H1 (cell line): Measurements from ENCODE around the gene DMXL2. TPM values are rescaled to one million over a fixed set of nuclear protein-coding genes. Genes with fewer than 3 reads are reported as not detected.

ENCODE experiments used
- CTCF ChIA-PET: fragments of 300-600 bp; sonication (Branson Sonifier 250); formaldehyde crosslinking; loops from one replicate; lab custom pipeline; 2021; ENCODE audit not compliant: partially characterized antibody; lab: Charles Lee
- POLR2A ChIA-PET: fragments of 300-600 bp; sonication (Branson Sonifier 250); formaldehyde crosslinking; loops from one replicate; lab custom pipeline; 2021; ENCODE audit warnings: inconsistent platforms; ENCODE audit not compliant: partially characterized antibody; lab: Charles Lee
- DNase-seq, 2 experiments: peaks; one replicate each; pipeline versions ENCODE4 v3.0.0 to v3.0.0-alpha.2; 2010 to 2022; ENCODE audit warnings: low spot score in 2 of 2, low read depth in 1 of 2, mixed read lengths in 1 of 2
- FAIRE-seq: peaks from 2 replicates; lab custom pipeline; 2011; peaks lifted over from hg19 to GRCh38; lab: Jason Lieb, UNC
- H2AFZ ChIP-seq: 2 replicates; pipeline ENCODE4 v1.8.1; 2012; ENCODE audit warnings: low read length, inconsistent platforms
- H2AK5ac ChIP-seq: 2 replicates; pipeline ENCODE4 v1.6.1; 2013; ENCODE audit warnings: low read depth, low read length
- H2BK120ac ChIP-seq: replicated peaks from 2 replicates; pipeline ENCODE3; 2013; ENCODE audit warnings: low read depth, low read length, inconsistent platforms
- H2BK12ac ChIP-seq: 2 replicates; pipeline ENCODE4 v1.6.1; 2013; ENCODE audit warnings: low read depth, low read length
- H2BK15ac ChIP-seq: 2 replicates; pipeline ENCODE4 v1.6.1; 2013; ENCODE audit warnings: low read length
- H2BK20ac ChIP-seq: 2 replicates; pipeline ENCODE4 v1.6.1; 2013; ENCODE audit warnings: low read length
- H2BK5ac ChIP-seq: 2 replicates; pipeline ENCODE4 v1.6.1; 2013; ENCODE audit warnings: low read depth, low read length
- H3K14ac ChIP-seq: 2 replicates; pipeline ENCODE4 v1.6.1; 2013; ENCODE audit warnings: inconsistent platforms; ENCODE audit not compliant: insufficient read length
- H3K18ac ChIP-seq: 2 replicates; pipeline ENCODE4 v1.6.1; 2013; ENCODE audit warnings: low read length; ENCODE audit errors: extremely low read depth
- H3K23ac ChIP-seq: 2 replicates; pipeline ENCODE4 v1.6.1; 2013; ENCODE audit warnings: inconsistent platforms; ENCODE audit not compliant: insufficient read length
- H3K23me2 ChIP-seq: 2 replicates; pipeline ENCODE4 v1.6.1; 2013; ENCODE audit warnings: low read depth, low read length
- H3K27ac ChIP-seq: 2 replicates; pipeline ENCODE4 v1.6.1; 2011; ENCODE audit warnings: low read depth, low read length, inconsistent platforms
- H3K27me3 ChIP-seq, 4 experiments: replicated peaks in 1 of 4; 1 replicate in 1 of 4; 2 replicates in 3 of 4; pipeline versions ENCODE4 v1.6.1 to v1.8.1; 2011 to 2013; ENCODE audit warnings: low read length in 3 of 4, mild to moderate bottlenecking in 3 of 4, inconsistent platforms in 2 of 4, mixed read lengths in 2 of 4, moderate library complexity in 1 of 4; ENCODE audit not compliant: control insufficient read depth in 3 of 4, insufficient read depth in 3 of 4; ENCODE audit errors: extremely low read depth in 1 of 4
- H3K36me3 ChIP-seq, 4 experiments: 2 replicates each; pipeline versions ENCODE4 v1.6.1 to v1.8.1; 2011 to 2013; ENCODE audit warnings: mild to moderate bottlenecking in 4 of 4, low read length in 3 of 4, moderate library complexity in 2 of 4, control low read depth in 1 of 4, inconsistent platforms in 1 of 4; ENCODE audit not compliant: insufficient read depth in 4 of 4, control insufficient read depth in 2 of 4
- H3K4ac ChIP-seq: replicated peaks from 2 replicates; pipeline ENCODE3; 2013; ENCODE audit warnings: low read length, low read depth, mixed read lengths, inconsistent platforms; ENCODE audit not compliant: insufficient read length
- H3K4me1 ChIP-seq, 4 experiments: replicated peaks in 1 of 4; 1 replicate in 1 of 4; 2 replicates in 3 of 4; pipeline versions ENCODE4 v1.6.1 to v1.8.1; 2011 to 2013; ENCODE audit warnings: low read length in 3 of 4, inconsistent platforms in 2 of 4, mixed read lengths in 1 of 4; ENCODE audit not compliant: insufficient read depth in 4 of 4, control insufficient read depth in 3 of 4
- H3K4me2 ChIP-seq, 2 experiments: 2 replicates each; pipeline versions ENCODE4 v1.6.1 to v1.8.1; 2011 to 2013; ENCODE audit warnings: low read depth in 2 of 2, low read length in 2 of 2, control low read depth in 1 of 2, inconsistent platforms in 1 of 2, mild to moderate bottlenecking in 1 of 2; ENCODE audit not compliant: insufficient read depth in 1 of 2
- H3K4me3 ChIP-seq, 4 experiments: fragments of 200-600, 300-600 bp in 1 of 4; sonication (generic), shearing (Covaris generic), sonication (Bioruptor Twin) in 1 of 4; 2 replicates each; pipeline versions ENCODE4 v1.5.1 to v1.8.1; 2011 to 2016; ENCODE audit warnings: low read length in 4 of 4, low read depth in 3 of 4, control low read depth in 2 of 4, inconsistent platforms in 2 of 4, mild to moderate bottlenecking in 2 of 4, mixed read lengths in 1 of 4, moderate library complexity in 1 of 4; ENCODE audit not compliant: insufficient read depth in 2 of 4; ENCODE audit errors: extremely low read depth in 1 of 4
- H3K56ac ChIP-seq: replicated peaks from 2 replicates; pipeline ENCODE3; 2013; ENCODE audit warnings: low read depth, mild to moderate bottlenecking, mixed read lengths, low read length, inconsistent platforms; ENCODE audit not compliant: insufficient read length
- H3K79me1 ChIP-seq: 2 replicates; pipeline ENCODE4 v1.6.1; 2013; ENCODE audit warnings: low read depth, low read length, control low read depth
- H3K79me2 ChIP-seq, 2 experiments: 2 replicates each; pipeline versions ENCODE4 v1.6.1 to v1.8.1; 2012 to 2013; ENCODE audit warnings: low read length in 2 of 2, mild to moderate bottlenecking in 2 of 2, inconsistent platforms in 1 of 2; ENCODE audit not compliant: insufficient read depth in 2 of 2, control insufficient read depth in 1 of 2
- H3K9ac ChIP-seq, 4 experiments: replicated peaks in 1 of 4; 1 replicate in 1 of 4; 2 replicates in 3 of 4; pipeline versions ENCODE4 v1.6.1 to v1.8.1; 2011 to 2013; ENCODE audit warnings: low read depth in 3 of 4, low read length in 3 of 4, control low read depth in 2 of 4, mild to moderate bottlenecking in 2 of 4, moderate library complexity in 2 of 4, inconsistent platforms in 1 of 4; ENCODE audit errors: extremely low read depth in 1 of 4
- H3K9me3 ChIP-seq, 2 experiments: 2 replicates each; pipeline versions ENCODE4 v1.6.1 to v1.8.1; 2012 to 2013; ENCODE audit warnings: mild to moderate bottlenecking in 2 of 2, moderate library complexity in 2 of 2, control low read depth in 1 of 2, inconsistent platforms in 1 of 2, low read depth in 1 of 2, low read length in 1 of 2, mixed read lengths in 1 of 2; ENCODE audit not compliant: insufficient read depth in 2 of 2
- H4K20me1 ChIP-seq, 2 experiments: replicated peaks in 1 of 2; 2 replicates each; pipeline versions ENCODE3 to v1.8.1; 2011 to 2013; ENCODE audit warnings: inconsistent platforms in 2 of 2, low read length in 2 of 2, mild to moderate bottlenecking in 1 of 2; ENCODE audit not compliant: insufficient read depth in 2 of 2, control insufficient read depth in 1 of 2
- H4K5ac ChIP-seq: 2 replicates; pipeline ENCODE4 v1.6.1; 2013; ENCODE audit warnings: low read length, low read depth, mixed read lengths, inconsistent platforms; ENCODE audit not compliant: insufficient read length
- H4K8ac ChIP-seq: 2 replicates; pipeline ENCODE4 v1.8.0; 2013; ENCODE audit warnings: mild to moderate bottlenecking, moderate library complexity, low read length, inconsistent platforms; ENCODE audit not compliant: insufficient read depth; ENCODE audit errors: extremely low read depth
- H4K91ac ChIP-seq: replicated peaks from 2 replicates; pipeline ENCODE3; 2013; ENCODE audit warnings: low read length, mixed read lengths, inconsistent platforms; ENCODE audit not compliant: insufficient read length
- BCL11A ChIP-seq, 2 experiments: IDR thresholded peaks; one replicate each; pipeline ENCODE4 v1.6.1; 2011; ENCODE audit warnings: low read depth in 2 of 2, low read length in 2 of 2, mild to moderate bottlenecking in 2 of 2
- FOSL1 ChIP-seq: IDR thresholded peaks from 2 replicates; pipeline ENCODE4 v1.6.1; 2011; ENCODE audit warnings: mild to moderate bottlenecking, low read depth, low read length, moderate library complexity; ENCODE audit not compliant: insufficient read depth
- NRF1 ChIP-seq: IDR thresholded peaks from 2 replicates; pipeline ENCODE4 v1.6.1; 2011; ENCODE audit warnings: mild to moderate bottlenecking, low read depth, low read length, improper control_type of control experiment
- SAP30 ChIP-seq: fragments of 300-600 bp; sonication (generic); IDR thresholded peaks from 2 replicates; pipeline ENCODE4 v1.7.1; 2012; ENCODE audit warnings: low read length, moderate library complexity, mild to moderate bottlenecking, inconsistent platforms; ENCODE audit not compliant: insufficient read depth, insufficient replicate concordance
- SIN3A ChIP-seq, 2 experiments: IDR thresholded peaks in 1 of 2; conservative IDR thresholded peaks in 1 of 2; 2 replicates each; pipeline ENCODE4 v1.6.1; 2011 to 2012; ENCODE audit warnings: low read length in 2 of 2, improper control_type of control experiment in 1 of 2, low read depth in 1 of 2, mild to moderate bottlenecking in 1 of 2
- SP4 ChIP-seq: IDR thresholded peaks from 2 replicates; pipeline ENCODE4 v1.6.1; 2012; ENCODE audit warnings: low read length, inconsistent platforms
- SUZ12 ChIP-seq: fragments of 200-600 bp; sonication (generic); IDR thresholded peaks from 2 replicates; pipeline ENCODE4 v1.6.1; 2012; ENCODE audit warnings: mild to moderate bottlenecking, inconsistent platforms, low read length, moderate library complexity, mixed read lengths
- WGBS, 2 experiments: shearing (Covaris generic) in 1 of 2; methylation state at CpG; one replicate each; pipeline versions ENCODE4 v1.1.6 to v1.1.7; 2013 to 2015; ENCODE audit warnings: low lambda C conversion rate in 2 of 2, mixed read lengths in 2 of 2, inconsistent platforms in 1 of 2, low coverage in 1 of 2, missing lambda C conversion rate in 1 of 2; ENCODE audit not compliant: insufficient replicate concordance in 2 of 2, insufficient coverage in 1 of 2, insufficient read length in 1 of 2; ENCODE audit errors: extremely low coverage in 1 of 2, missing lambda C conversion rate in 1 of 2; 5-methylcytosine and 5-hydroxymethylcytosine counted together
- polyA plus RNA-seq, 7 experiments: library from polyadenylated mRNA; depleted of rRNA in 3 of 7; stranded (reverse) in 5 of 7; unstranded in 2 of 7; fragments of >200 nt in 5 of 7; fragments of 200-250 nt in 2 of 7; gene quantifications; 1 replicate in 5 of 7; 2 replicates in 1 of 7; 4 replicates in 1 of 7; pipeline versions ENCODE4 v1.2.1 to v1.2.3, GENCODE V29; 2011 to 2013; ENCODE audit warnings: missing spikeins in 2 of 7, mixed read lengths in 2 of 7
- total RNA-seq: library from RNA; stranded (reverse); fragmentation: NEBNext Ultra II Directional; extraction: Animal tissue kit (Norgen Biotek cat#: 25700); gene quantifications from 2 replicates; pipeline ENCODE4 v1.2.1, GENCODE V29; 2021

Gene DMXL2
- total and polyA plus RNA-seq, 2 of the 8 experiments (the other 6 are each of a cell fraction or from before 2014, with no cell fraction given): 9.5 to 10.6 TPM

GRCh38 chr15:51576286-51576850 is 46.2 kb downstream of the DMXL2 start:
- DNase-seq: no peak
- 94% methylated on average over 1 of the region's 1 CpG; no CpG with 5 or more reads in 1 of the 2 experiments for WGBS, 2 experiments
- Histone ChIP-seq H3K4ac (no peak overlapping the region), H3K36me3 (no peaks in the 10 kb centered on the region), H3K79me2 (no peaks in the 10 kb centered on the region), H4K5ac (no peak overlapping the region), H3K4me1 (no peaks in the 10 kb centered on the region), H4K91ac (no peak overlapping the region), H4K20me1 (no peaks in the 10 kb centered on the region), H2BK15ac (no peak overlapping the region), H3K79me1 (no peaks in the 10 kb centered on the region), H2BK120ac (no peak overlapping the region), H2AFZ (no peak overlapping the region), H3K18ac (no peak overlapping the region), H2BK12ac (no peak overlapping the region), H3K9me3 (no peaks in the 10 kb centered on the region), H3K27ac (no peak overlapping the region), H2BK20ac (no peak overlapping the region), H4K8ac (no peak overlapping the region), H2BK5ac (no peak overlapping the region), H3K14ac (no peak overlapping the region), H3K27me3 (no peaks in the 10 kb centered on the region), H3K56ac (no peak overlapping the region), H3K23me2 (peaks cover 2% of the 10 kb centered on the region; the same call in 1 of the 2 replicates), H3K9ac (no peak overlapping the region), H3K23ac (no peak overlapping the region), H2AK5ac (no peak overlapping the region), H3K4me2 (no peak overlapping the region), H3K4me3 (no peak overlapping the region)
- POLR2A ChIA-PET: no interaction called here
- CTCF ChIA-PET: no interaction called here
- TF ChIP-seq NRF1: no peak
- TF ChIP-seq FOSL1: no peak
- no peak for TF ChIP-seq SIN3A (conservative IDR thresholded peaks at IDR 0.05 in 1 of 2, IDR thresholded peaks at IDR 0.05 in 1 of 2; ENCODE audit: low read depth in 1 of 2, low read length in 2 of 2)
- no peak for TF ChIP-seq SP4
- no peak for TF ChIP-seq SUZ12
- TF ChIP-seq BCL11A (IDR thresholded peaks at IDR 0.05; ENCODE audit: low read depth in 2 of 2, low read length in 2 of 2): no peak
- no peak for TF ChIP-seq SAP30
- no peak for FAIRE-seq
